GM10847 (cell line): ENCODE results near the gene ZNF583.

Experiments
- POLR2A ChIP-seq: IDR thresholded peaks from 2 replicates; pipeline ENCODE4 v1.6.1; 2011; ENCODE audit not compliant: insufficient read length; ENCODE audit errors: extremely low read depth

The ZNF583 gene

GRCh38 chr19:56403764-56404704, at the start of gene ZNF583:
TSS of gene ZNF583 (plus strand) at chr19:56404332. CDS start at chr19:56407115, 2,783 bp downstream.
- no peak for TF ChIP-seq POLR2A

GRCh38 chr19:56355517-56355916, 48.6 kb upstream of the ZNF583 start:
- no peak for TF ChIP-seq POLR2A

- TF ChIP-seq POLR2A: no peak
Measured at GRCh38 chr19:56356944-56357343, 47.2 kb upstream of the ZNF583 start.

GRCh38 chr19:56360841-56361240, 43.3 kb upstream of the ZNF583 start:
- no peak for TF ChIP-seq POLR2A

GRCh38 chr19:56367829-56368711, 36.1 kb upstream of the ZNF583 start:
- peak; percentile 30 for TF ChIP-seq POLR2A

- TF ChIP-seq POLR2A: no peak
Measured at GRCh38 chr19:56369886-56370676, 34.1 kb upstream of the ZNF583 start.

- no peak for TF ChIP-seq POLR2A
Measured at GRCh38 chr19:56372281-56372680, 31.9 kb upstream of the ZNF583 start.

- TF ChIP-seq POLR2A: no peak
Measured at GRCh38 chr19:56377105-56377924, 26.8 kb upstream of the ZNF583 start.

GRCh38 chr19:56383826-56384605, 20.1 kb upstream of the ZNF583 start:
- no peak for TF ChIP-seq POLR2A

- no peak for TF ChIP-seq POLR2A
Measured at GRCh38 chr19:56393119-56394012, 10.8 kb upstream of the ZNF583 start, which contains the start of gene ZNF582. TSS of gene ZNF582 (minus strand) at chr19:56393534. CDS start at chr19:56391752, 1,782 bp downstream.

GRCh38 chr19:56398809-56399208, 5.3 kb upstream of the ZNF583 start:
- no peak for TF ChIP-seq POLR2A

- TF ChIP-seq POLR2A: no peak
Measured at GRCh38 chr19:56400485-56400884, 3.6 kb upstream of the ZNF583 start.
